Osteoblast (primary cell): ENCODE data around the gene UST. TPM values are rescaled to one million over a fixed set of nuclear protein-coding genes. Genes with fewer than 3 reads are reported as not detected.

Source experiments
- DNase-seq: peaks from one replicate; pipeline ENCODE4 v3.0.0; 2011; ENCODE audit warnings: low spot score, mixed read lengths; ENCODE audit not compliant: insufficient read length; ENCODE audit errors: missing footprints
- H2AFZ ChIP-seq: 2 replicates; pipeline ENCODE4 v1.6.0; 2011; ENCODE audit warnings: mild to moderate bottlenecking, low read length
- H3K27ac ChIP-seq: 2 replicates; pipeline ENCODE4 v1.5.1; 2011; ENCODE audit warnings: mild to moderate bottlenecking, low read depth, low read length, moderate library complexity
- H3K27me3 ChIP-seq: 2 replicates; pipeline ENCODE4 v1.6.0; 2012; ENCODE audit warnings: mild to moderate bottlenecking, control low read depth, inconsistent platforms, low read length, moderate library complexity; ENCODE audit not compliant: insufficient read depth
- H3K36me3 ChIP-seq: 2 replicates; pipeline ENCODE4 v1.5.1; 2011; ENCODE audit warnings: mild to moderate bottlenecking, low read length, control low read depth, moderate library complexity; ENCODE audit not compliant: insufficient read depth
- H3K4me1 ChIP-seq: 2 replicates; pipeline ENCODE4 v1.5.1; 2011; ENCODE audit warnings: mild to moderate bottlenecking, low read length, control low read depth, moderate library complexity; ENCODE audit not compliant: insufficient read depth
- H3K4me2 ChIP-seq: 2 replicates; pipeline ENCODE4 v1.6.0; 2011; ENCODE audit warnings: mild to moderate bottlenecking, low read length; ENCODE audit not compliant: insufficient read depth
- H3K4me3 ChIP-seq: fragments of 200-600 bp; sonication (generic); 3 replicates; pipeline ENCODE4 v1.5.1; 2012; ENCODE audit warnings: mild to moderate bottlenecking, low read length, inconsistent platforms; ENCODE audit not compliant: insufficient read depth
- H3K79me2 ChIP-seq: 2 replicates; pipeline ENCODE4 v1.6.0; 2012; ENCODE audit warnings: mild to moderate bottlenecking, low read length, control low read depth, inconsistent platforms; ENCODE audit not compliant: insufficient read depth
- H3K9me3 ChIP-seq: 2 replicates; pipeline ENCODE4 v1.5.1; 2011; ENCODE audit warnings: low read depth, low read length, control low read depth
- H4K20me1 ChIP-seq: 2 replicates; pipeline ENCODE4 v1.6.0; 2012; ENCODE audit warnings: mild to moderate bottlenecking, low read length, control low read depth; ENCODE audit not compliant: insufficient read depth
- CTCF ChIP-seq: IDR thresholded peaks from 2 replicates; pipeline ENCODE4 v1.5.1; 2011; ENCODE audit warnings: mild to moderate bottlenecking, low read depth, low read length, moderate library complexity; ENCODE audit errors: extremely low read depth
- total RNA-seq: library from RNA; depleted of rRNA; stranded (reverse); fragments of >200 nt; gene quantifications from 2 replicates; pipeline ENCODE4 v1.2.3, GENCODE V29; 2012

UST gene
- total RNA-seq, 1 donor, result 18.1 TPM

DNA sequence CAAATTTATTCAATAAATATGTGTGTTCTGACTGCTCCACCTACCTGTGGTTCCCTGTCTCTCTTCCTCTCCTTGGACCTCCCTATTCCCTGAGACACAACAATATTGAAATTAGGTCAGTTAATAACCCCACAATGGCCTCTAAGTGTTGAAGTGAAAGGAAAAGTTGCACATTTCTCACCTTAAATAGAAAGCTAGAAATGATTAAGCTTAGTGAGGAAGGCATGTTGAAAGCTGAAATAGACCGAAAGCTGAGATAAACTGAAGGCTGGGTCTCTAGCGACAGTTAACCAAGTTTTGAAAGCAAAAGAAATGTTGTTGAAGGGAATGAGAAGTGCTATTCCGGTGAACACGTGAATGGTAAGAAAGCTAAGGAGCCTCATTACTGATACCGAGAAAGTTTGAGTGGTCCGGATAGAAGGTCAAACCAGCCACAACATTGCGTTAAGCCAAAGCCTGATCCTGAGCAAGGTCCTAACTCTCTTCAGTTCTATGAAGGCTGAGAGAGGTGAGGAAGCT, 34.1 kb downstream of the UST start:
- no peaks in the 10 kb centered on the region for H3K27me3 ChIP-seq
- no peak overlapping the region for H3K27ac ChIP-seq
- no peak overlapping the region for H3K4me2 ChIP-seq
- peaks cover 10% of the 10 kb centered on the region for H3K4me1 ChIP-seq
- H4K20me1 ChIP-seq, result peaks cover 5% of the 10 kb centered on the region
- peaks cover 10% of the 10 kb centered on the region for H3K79me2 ChIP-seq
- no peak for DNase-seq
- H2AFZ ChIP-seq, result no peak overlapping the region
- H3K4me3 ChIP-seq, result no peak overlapping the region
- no peak for TF ChIP-seq CTCF
- no peaks in the 10 kb centered on the region for H3K9me3 ChIP-seq
- no peaks in the 10 kb centered on the region for H3K36me3 ChIP-seq

DNA sequence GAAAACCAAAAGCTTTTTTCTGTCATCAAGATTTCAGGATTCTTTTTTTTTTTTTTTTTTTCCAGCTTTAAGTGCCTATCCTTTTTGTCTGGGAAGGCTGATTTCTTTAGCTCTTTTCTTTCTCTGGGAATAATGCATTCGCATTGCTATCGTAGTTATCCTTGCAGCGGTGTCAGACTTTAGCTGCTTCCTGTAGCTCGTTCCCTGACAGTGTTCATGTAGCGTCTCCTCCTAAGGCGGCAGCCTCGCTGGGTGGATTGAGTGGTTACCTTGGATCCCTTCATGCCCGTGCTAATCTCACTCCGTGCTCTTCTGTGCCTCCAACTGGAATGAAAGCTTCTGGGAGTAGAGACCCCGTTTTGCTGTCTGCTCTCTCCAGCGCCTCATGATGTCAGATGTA, 43.1 kb downstream of the UST start:
- Histone ChIP-seq H3K36me3 (no peaks in the 10 kb centered on the region), H3K4me3 (no peak overlapping the region), H2AFZ (no peak overlapping the region), H3K4me1 (no peaks in the 10 kb centered on the region), H3K27ac (no peak overlapping the region), H4K20me1 (peaks cover 9% of the 10 kb centered on the region), H3K9me3 (no peaks in the 10 kb centered on the region), H3K4me2 (no peak overlapping the region), H3K27me3 (no peaks in the 10 kb centered on the region), H3K79me2 (no peaks in the 10 kb centered on the region)
- DNase-seq, result no peak
- no peak for TF ChIP-seq CTCF

DNA sequence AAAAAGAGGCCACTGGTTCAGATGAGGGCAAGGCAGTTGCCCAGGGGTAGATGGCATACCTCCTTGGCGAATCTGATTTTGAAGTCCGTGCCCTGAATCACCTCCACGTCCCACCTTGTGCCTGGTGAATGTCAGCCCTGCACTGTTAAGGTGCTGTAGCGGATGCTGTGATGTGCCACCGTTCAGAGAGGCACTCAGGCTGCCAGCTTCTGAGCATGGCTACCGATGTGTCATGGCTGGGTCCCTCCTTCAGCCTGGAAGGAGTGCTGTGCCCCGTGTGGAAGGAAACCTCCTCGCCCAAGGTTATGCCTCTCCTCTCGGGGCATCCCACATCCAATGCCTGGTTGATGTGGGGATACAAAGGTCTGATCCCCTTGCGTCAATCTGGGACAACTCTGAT, 43.6 kb downstream of the UST start:
- H2AFZ ChIP-seq, result no peak overlapping the region
- no peaks in the 10 kb centered on the region for H3K79me2 ChIP-seq
- no peaks in the 10 kb centered on the region for H3K4me1 ChIP-seq
- H3K27me3 ChIP-seq, result no peaks in the 10 kb centered on the region
- no peak overlapping the region for H3K4me2 ChIP-seq
- no peak for TF ChIP-seq CTCF
- H3K4me3 ChIP-seq, result no peak overlapping the region
- no peaks in the 10 kb centered on the region for H3K9me3 ChIP-seq
- no peaks in the 10 kb centered on the region for H3K36me3 ChIP-seq
- peaks cover 9% of the 10 kb centered on the region for H4K20me1 ChIP-seq
- DNase-seq, result no peak
- no peak overlapping the region for H3K27ac ChIP-seq

- DNase-seq, result no peak
- no peaks in the 10 kb centered on the region for H3K79me2 ChIP-seq
- H3K4me1 ChIP-seq, result no peaks in the 10 kb centered on the region
- no peaks in the 10 kb centered on the region for H3K36me3 ChIP-seq
- H4K20me1 ChIP-seq, result peaks cover 9% of the 10 kb centered on the region
- no peaks in the 10 kb centered on the region for H3K27me3 ChIP-seq
- no peak overlapping the region for H3K27ac ChIP-seq
- H2AFZ ChIP-seq, result no peak overlapping the region
- H3K9me3 ChIP-seq, result no peaks in the 10 kb centered on the region
- no peak overlapping the region for H3K4me3 ChIP-seq
- no peak for TF ChIP-seq CTCF
- no peak overlapping the region for H3K4me2 ChIP-seq
These were observed 44.0 kb downstream of the UST start for GRCh38 chr6:148790817-148791216.
